ENCODE data around the gene IGFBP7. TPM values are rescaled to one million over a fixed set of nuclear protein-coding genes. Genes with fewer than 3 reads are reported as not detected.

IGFBP7 gene
- total and polyA plus RNA-seq, 4 experiments from 2014 or later, result not detected

GRCh38 chr4:57129477-57129876 is 19.3 kb upstream of the IGFBP7 start:
- H3K27me3 Mint-ChIP-seq, result peaks cover 6% of the 10 kb centered on the region in 2 donors
- CTCF ChIA-PET (ENCODE audit: partially characterized antibody), result no interaction called here
- no peaks in the 10 kb centered on the region for H3K4me1 ChIP-seq (ENCODE audit: insufficient read depth, low read length)
- no peak overlapping the region for H3K27ac ChIP-seq (ENCODE audit: low read depth, low read length)
- no peaks in the 10 kb centered on the region for H3K9me3 ChIP-seq (ENCODE audit: control insufficient read depth in 1 of 2, low read length in 2 of 2)
- H3K36me3 Mint-ChIP-seq, result no peaks in the 10 kb centered on the region
- no peak overlapping the region for H3K4me3 Mint-ChIP-seq
- H3K4me1 Mint-ChIP-seq, result no peaks in the 10 kb centered on the region
- intact Hi-C loops (cut with micrococcal nuclease), result no loop called here
- no peak overlapping the region for H3K27ac Mint-ChIP-seq
- no peaks in the 10 kb centered on the region for H3K27me3 ChIP-seq (ENCODE audit: insufficient read depth, low read length)
- H3K9me3 Mint-ChIP-seq, result peaks cover 0 to 23% (median 13%) of the 10 kb centered on the region in 8 donors
- no peaks in the 10 kb centered on the region for H3K36me3 ChIP-seq (ENCODE audit: insufficient read depth, low read length)
- no peak overlapping the region for H3K4me3 ChIP-seq (ENCODE audit: low read length in 2 of 2)
- POLR2A ChIA-PET (ENCODE audit: partially characterized antibody), result no interaction called here
- no peak for DNase-seq

- intact Hi-C loops (cut with micrococcal nuclease), result no loop called here
- no peak overlapping the region for H3K27ac Mint-ChIP-seq
Observed at GRCh38 chr4:57127361-57127760, 17.2 kb upstream of the IGFBP7 start.

GRCh38 chr4:57125996-57126395 is 15.8 kb upstream of the IGFBP7 start:
- Histone ChIP-seq H3K4me1 (ENCODE audit: insufficient read depth, low read length) (no peaks in the 10 kb centered on the region), H3K36me3 (ENCODE audit: insufficient read depth, low read length) (no peaks in the 10 kb centered on the region), H3K27ac (ENCODE audit: low read depth, low read length) (no peak overlapping the region), H3K9me3 (ENCODE audit: control insufficient read depth in 1 of 2, low read length in 2 of 2) (no peaks in the 10 kb centered on the region), H3K4me3 (ENCODE audit: low read length in 2 of 2) (no peak overlapping the region), H3K27me3 (ENCODE audit: insufficient read depth, low read length) (no peaks in the 10 kb centered on the region)
- Mint-ChIP-seq H3K36me3 (no peaks in the 10 kb centered on the region), H3K9me3 (peaks cover 0 to 28% (median 13%) of the 10 kb centered on the region in 8 donors), H3K27me3 (peaks cover 12 to 13% of the 10 kb centered on the region in 2 donors), H3K27ac (no peak overlapping the region), H3K4me1 (no peaks in the 10 kb centered on the region), H3K4me3 (no peak overlapping the region)
- CTCF ChIA-PET (ENCODE audit: partially characterized antibody), result no interaction called here
- DNase-seq, result no peak
- POLR2A ChIA-PET (ENCODE audit: partially characterized antibody), result no interaction called here
- intact Hi-C loops (cut with micrococcal nuclease), result no loop called here

More at GRCh38 chr4:57127361-57127760, 17.2 kb upstream of the IGFBP7 start:
- CTCF ChIA-PET (ENCODE audit: partially characterized antibody), result no interaction called here
- POLR2A ChIA-PET (ENCODE audit: partially characterized antibody), result no interaction called here
- H3K9me3 Mint-ChIP-seq, result peaks cover 0 to 28% (median 13%) of the 10 kb centered on the region in 8 donors
- H3K4me1 Mint-ChIP-seq, result no peaks in the 10 kb centered on the region
- no peaks in the 10 kb centered on the region for H3K36me3 Mint-ChIP-seq
- no peaks in the 10 kb centered on the region for H3K36me3 ChIP-seq (ENCODE audit: insufficient read depth, low read length)
- no peak for DNase-seq
- H3K4me3 ChIP-seq (ENCODE audit: low read length in 2 of 2), result no peak overlapping the region
- no peaks in the 10 kb centered on the region for H3K9me3 ChIP-seq (ENCODE audit: control insufficient read depth in 1 of 2, low read length in 2 of 2)
- H3K27me3 ChIP-seq (ENCODE audit: insufficient read depth, low read length), result no peaks in the 10 kb centered on the region
- H3K4me1 ChIP-seq (ENCODE audit: insufficient read depth, low read length), result no peaks in the 10 kb centered on the region
- H3K27ac ChIP-seq (ENCODE audit: low read depth, low read length), result no peak overlapping the region
- H3K4me3 Mint-ChIP-seq, result no peak overlapping the region
- peaks cover 13% of the 10 kb centered on the region in 2 donors for H3K27me3 Mint-ChIP-seq

- H3K27ac ChIP-seq (ENCODE audit: low read depth, low read length), result no peak overlapping the region
- Mint-ChIP-seq H3K4me1 (no peaks in the 10 kb centered on the region), H3K36me3 (no peaks in the 10 kb centered on the region), H3K27ac (no peak overlapping the region), H3K4me3 (no peak overlapping the region), H3K9me3 (peaks cover 0 to 28% (median 13%) of the 10 kb centered on the region in 8 donors), H3K27me3 (peaks cover 11 to 12% of the 10 kb centered on the region in 2 donors)
- ChIA-PET POLR2A (ENCODE audit: partially characterized antibody) (no interaction called here), CTCF (ENCODE audit: partially characterized antibody) (no interaction called here)
- no peaks in the 10 kb centered on the region for H3K36me3 ChIP-seq (ENCODE audit: insufficient read depth, low read length)
- no peaks in the 10 kb centered on the region for H3K4me1 ChIP-seq (ENCODE audit: insufficient read depth, low read length)
- intact Hi-C loops (cut with micrococcal nuclease), result no loop called here
- H3K9me3 ChIP-seq (ENCODE audit: control insufficient read depth in 1 of 2, low read length in 2 of 2), result no peaks in the 10 kb centered on the region
- no peak overlapping the region for H3K4me3 ChIP-seq (ENCODE audit: low read length in 2 of 2)
- DNase-seq, result no peak
- no peaks in the 10 kb centered on the region for H3K27me3 ChIP-seq (ENCODE audit: insufficient read depth, low read length)
Observed at GRCh38 chr4:57124145-57124544, 14.0 kb upstream of the IGFBP7 start.

GRCh38 chr4:57122959-57123358 is 12.8 kb upstream of the IGFBP7 start:
- Histone ChIP-seq H3K36me3 (ENCODE audit: insufficient read depth, low read length) (no peaks in the 10 kb centered on the region), H3K4me1 (ENCODE audit: insufficient read depth, low read length) (no peaks in the 10 kb centered on the region), H3K27ac (ENCODE audit: low read depth, low read length) (no peak overlapping the region), H3K27me3 (ENCODE audit: insufficient read depth, low read length) (no peaks in the 10 kb centered on the region), H3K4me3 (ENCODE audit: low read length in 2 of 2) (no peak overlapping the region), H3K9me3 (ENCODE audit: control insufficient read depth in 1 of 2, low read length in 2 of 2) (no peaks in the 10 kb centered on the region)
- Mint-ChIP-seq H3K27ac (no peak overlapping the region), H3K36me3 (no peaks in the 10 kb centered on the region), H3K4me1 (no peaks in the 10 kb centered on the region), H3K9me3 (peaks cover 0 to 22% (median 11%) of the 10 kb centered on the region in 8 donors), H3K27me3 (peaks cover 11 to 15% of the 10 kb centered on the region in 2 donors), H3K4me3 (no peak overlapping the region)
- ChIA-PET CTCF (ENCODE audit: partially characterized antibody) (no interaction called here), POLR2A (ENCODE audit: partially characterized antibody) (no interaction called here)
- intact Hi-C loops (cut with micrococcal nuclease), result no loop called here
- no peak for DNase-seq

- Mint-ChIP-seq H3K4me1 (no peaks in the 10 kb centered on the region), H3K36me3 (no peaks in the 10 kb centered on the region), H3K9me3 (peaks cover 0 to 6% (median 0%) of the 10 kb centered on the region in 8 donors), H3K4me3 (no peak overlapping the region), H3K27ac (peak overlapping the region in 1 of 7 donors; percentile 14), H3K27me3 (peaks cover 23 to 24% of the 10 kb centered on the region in 2 donors)
- CTCF ChIA-PET (ENCODE audit: partially characterized antibody), result no interaction called here
- Histone ChIP-seq H3K4me3 (ENCODE audit: low read length in 2 of 2) (no peak overlapping the region), H3K4me1 (ENCODE audit: insufficient read depth, low read length) (no peaks in the 10 kb centered on the region), H3K9me3 (ENCODE audit: control insufficient read depth in 1 of 2, low read length in 2 of 2) (no peaks in the 10 kb centered on the region), H3K27me3 (ENCODE audit: insufficient read depth, low read length) (no peaks in the 10 kb centered on the region), H3K27ac (ENCODE audit: low read depth, low read length) (no peak overlapping the region), H3K36me3 (ENCODE audit: insufficient read depth, low read length) (no peaks in the 10 kb centered on the region)
- POLR2A ChIA-PET (ENCODE audit: partially characterized antibody), result no interaction called here
- intact Hi-C loops (cut with micrococcal nuclease), result no loop called here
- no peak for DNase-seq
Observed at GRCh38 chr4:57119054-57119651, 9.0 kb upstream of the IGFBP7 start.

GRCh38 chr4:57117491-57117890 is 7.3 kb upstream of the IGFBP7 start:
- intact Hi-C loops (cut with micrococcal nuclease), result no loop called here
- CTCF ChIA-PET (ENCODE audit: partially characterized antibody), result no interaction called here

More at GRCh38 chr4:57117491-57117890, 7.3 kb upstream of the IGFBP7 start:
- no peaks in the 10 kb centered on the region for H3K9me3 Mint-ChIP-seq
- Histone ChIP-seq H3K4me3 (ENCODE audit: low read length in 2 of 2) (no peak overlapping the region), H3K36me3 (ENCODE audit: insufficient read depth, low read length) (no peaks in the 10 kb centered on the region), H3K27ac (ENCODE audit: low read depth, low read length) (no peak overlapping the region), H3K9me3 (ENCODE audit: control insufficient read depth in 1 of 2, low read length in 2 of 2) (no peaks in the 10 kb centered on the region), H3K4me1 (ENCODE audit: insufficient read depth, low read length) (no peaks in the 10 kb centered on the region), H3K27me3 (ENCODE audit: insufficient read depth, low read length) (no peaks in the 10 kb centered on the region)
- DNase-seq, result no peak
- H3K4me1 Mint-ChIP-seq, result no peaks in the 10 kb centered on the region
- POLR2A ChIA-PET (ENCODE audit: partially characterized antibody), result no interaction called here
- H3K27me3 Mint-ChIP-seq, result peaks cover 24 to 29% of the 10 kb centered on the region in 2 donors
- no peak overlapping the region for H3K27ac Mint-ChIP-seq
- no peaks in the 10 kb centered on the region for H3K36me3 Mint-ChIP-seq
- no peak overlapping the region for H3K4me3 Mint-ChIP-seq

All from CD4-positive, alpha-beta memory T cell (primary cell).